Breast epithelium (tissue), 3 donors: ENCODE results near the gene SH2D6.

ENCODE experiments used
- POLR2AphosphoS5 ChIP-seq, 3 donors: sonication (generic); formaldehyde crosslinking; IDR thresholded peaks; one replicate each; pipeline ENCODE4 v1.6.1; 2017; ENCODE audit warnings: antibody characterized with exemption in 3 of 3
- TF ChIP-seq, protein P1 (sequence below), 3 donors: fragments of 450-650 bp; IDR thresholded peaks; one replicate each; pipeline ENCODE4 v1.5.1; 2016 to 2017; ENCODE audit warnings: antibody characterized with exemption in 3 of 3, mild to moderate bottlenecking in 3 of 3, moderate library complexity in 3 of 3

DNA sequence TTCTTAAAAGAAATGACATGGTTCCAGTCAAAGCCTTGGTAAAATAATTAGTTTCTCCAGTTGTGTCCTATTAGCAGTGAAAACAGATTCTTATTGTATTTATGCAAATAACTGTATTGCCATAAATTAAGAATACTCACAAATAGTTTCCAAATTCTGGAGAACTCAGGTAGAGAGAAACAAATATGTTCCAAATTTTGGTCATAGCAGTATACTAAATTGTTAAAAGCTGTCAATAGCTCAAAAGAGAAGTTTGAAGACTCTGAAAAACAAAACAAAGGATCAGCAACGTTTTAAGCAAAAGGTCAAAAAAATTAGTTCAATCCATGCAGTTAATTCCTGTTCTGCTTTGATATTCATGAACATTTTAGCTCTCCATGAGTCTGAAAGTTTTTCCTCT lies 38.5 kb upstream of the SH2D6 start:
- TF ChIP-seq, protein P1, sequence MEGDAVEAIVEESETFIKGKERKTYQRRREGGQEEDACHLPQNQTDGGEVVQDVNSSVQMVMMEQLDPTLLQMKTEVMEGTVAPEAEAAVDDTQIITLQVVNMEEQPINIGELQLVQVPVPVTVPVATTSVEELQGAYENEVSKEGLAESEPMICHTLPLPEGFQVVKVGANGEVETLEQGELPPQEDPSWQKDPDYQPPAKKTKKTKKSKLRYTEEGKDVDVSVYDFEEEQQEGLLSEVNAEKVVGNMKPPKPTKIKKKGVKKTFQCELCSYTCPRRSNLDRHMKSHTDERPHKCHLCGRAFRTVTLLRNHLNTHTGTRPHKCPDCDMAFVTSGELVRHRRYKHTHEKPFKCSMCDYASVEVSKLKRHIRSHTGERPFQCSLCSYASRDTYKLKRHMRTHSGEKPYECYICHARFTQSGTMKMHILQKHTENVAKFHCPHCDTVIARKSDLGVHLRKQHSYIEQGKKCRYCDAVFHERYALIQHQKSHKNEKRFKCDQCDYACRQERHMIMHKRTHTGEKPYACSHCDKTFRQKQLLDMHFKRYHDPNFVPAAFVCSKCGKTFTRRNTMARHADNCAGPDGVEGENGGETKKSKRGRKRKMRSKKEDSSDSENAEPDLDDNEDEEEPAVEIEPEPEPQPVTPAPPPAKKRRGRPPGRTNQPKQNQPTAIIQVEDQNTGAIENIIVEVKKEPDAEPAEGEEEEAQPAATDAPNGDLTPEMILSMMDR (IDR thresholded peaks at IDR 0.05), result no peak
- TF ChIP-seq POLR2AphosphoS5 (IDR thresholded peaks at IDR 0.05), result no peak
